Measurements from ENCODE around the gene DTNA.

DTNA gene

GRCh38 chr18:34764451-34764850 lies 54.4 kb downstream of the DTNA start:
- Histone ChIP-seq H3K27ac (ENCODE audit: low read depth, low read length) (no peak overlapping the region), H3K27me3 (ENCODE audit: insufficient read depth, low read length) (no peaks in the 10 kb centered on the region), H2AFZ (ENCODE audit: low read length, unreplicated experiment) (no peak overlapping the region), H3K4me1 (ENCODE audit: control insufficient read depth, insufficient read depth, low read length, unreplicated experiment) (peaks cover 26% of the 10 kb centered on the region), H3K36me3 (ENCODE audit: insufficient read depth, low read length) (no peaks in the 10 kb centered on the region), H3K79me2 (ENCODE audit: control insufficient read depth, insufficient read depth, low read length, unreplicated experiment) (no peaks in the 10 kb centered on the region), H3K4me3 (ENCODE audit: low read depth, low read length) (no peak overlapping the region)

- Histone ChIP-seq H3K27ac (ENCODE audit: low read depth, low read length) (peak overlapping the region; percentile 99), H3K79me2 (ENCODE audit: control insufficient read depth, insufficient read depth, low read length, unreplicated experiment) (no peaks in the 10 kb centered on the region), H2AFZ (ENCODE audit: low read length, unreplicated experiment) (no peak overlapping the region), H3K4me1 (ENCODE audit: control insufficient read depth, insufficient read depth, low read length, unreplicated experiment) (peaks cover 40% of the 10 kb centered on the region), H3K4me3 (ENCODE audit: low read depth, low read length) (peak overlapping the region; percentile 28; the same call in 1 of the 2 replicates), H3K36me3 (ENCODE audit: insufficient read depth, low read length) (no peaks in the 10 kb centered on the region), H3K27me3 (ENCODE audit: insufficient read depth, low read length) (no peaks in the 10 kb centered on the region)
Measured at GRCh38 chr18:34767601-34768027, 57.5 kb downstream of the DTNA start.

GRCh38 chr18:34771958-34772357 lies 61.9 kb downstream of the DTNA start:
- Histone ChIP-seq H3K4me1 (ENCODE audit: control insufficient read depth, insufficient read depth, low read length, unreplicated experiment) (peaks cover 56% of the 10 kb centered on the region), H3K27me3 (ENCODE audit: insufficient read depth, low read length) (no peaks in the 10 kb centered on the region), H2AFZ (ENCODE audit: low read length, unreplicated experiment) (no peak overlapping the region), H3K27ac (ENCODE audit: low read depth, low read length) (peak overlapping the region; percentile 75), H3K36me3 (ENCODE audit: insufficient read depth, low read length) (no peaks in the 10 kb centered on the region), H3K4me3 (ENCODE audit: low read depth, low read length) (no peak overlapping the region), H3K79me2 (ENCODE audit: control insufficient read depth, insufficient read depth, low read length, unreplicated experiment) (no peaks in the 10 kb centered on the region)

GRCh38 chr18:34772887-34773286 lies 62.8 kb downstream of the DTNA start:
- H3K36me3 ChIP-seq (ENCODE audit: insufficient read depth, low read length): no peaks in the 10 kb centered on the region
- peak overlapping the region; percentile 75 for H3K27ac ChIP-seq (ENCODE audit: low read depth, low read length)
- no peak overlapping the region; the same call in 1 of the 2 replicates for H3K4me3 ChIP-seq (ENCODE audit: low read depth, low read length)
- peaks cover 49% of the 10 kb centered on the region for H3K4me1 ChIP-seq (ENCODE audit: control insufficient read depth, insufficient read depth, low read length, unreplicated experiment)
- no peaks in the 10 kb centered on the region for H3K79me2 ChIP-seq (ENCODE audit: control insufficient read depth, insufficient read depth, low read length, unreplicated experiment)
- no peaks in the 10 kb centered on the region for H3K27me3 ChIP-seq (ENCODE audit: insufficient read depth, low read length)
- no peak overlapping the region for H2AFZ ChIP-seq (ENCODE audit: low read length, unreplicated experiment)

- Histone ChIP-seq H3K79me2 (ENCODE audit: control insufficient read depth, insufficient read depth, low read length, unreplicated experiment) (no peaks in the 10 kb centered on the region), H2AFZ (ENCODE audit: low read length, unreplicated experiment) (no peak overlapping the region), H3K27ac (ENCODE audit: low read depth, low read length) (peak overlapping the region; percentile 75), H3K27me3 (ENCODE audit: insufficient read depth, low read length) (no peaks in the 10 kb centered on the region), H3K4me3 (ENCODE audit: low read depth, low read length) (peak overlapping the region; percentile 30; the same call in 1 of the 2 replicates), H3K4me1 (ENCODE audit: control insufficient read depth, insufficient read depth, low read length, unreplicated experiment) (peaks cover 44% of the 10 kb centered on the region), H3K36me3 (ENCODE audit: insufficient read depth, low read length) (no peaks in the 10 kb centered on the region)
Measured at GRCh38 chr18:34773378-34773777, 63.3 kb downstream of the DTNA start.

- Histone ChIP-seq H3K4me3 (ENCODE audit: low read depth, low read length) (peak overlapping the region; percentile 30; the same call in 1 of the 2 replicates), H3K27me3 (ENCODE audit: insufficient read depth, low read length) (no peaks in the 10 kb centered on the region), H3K36me3 (ENCODE audit: insufficient read depth, low read length) (no peaks in the 10 kb centered on the region), H3K27ac (ENCODE audit: low read depth, low read length) (peak overlapping the region; percentile 75), H3K4me1 (ENCODE audit: control insufficient read depth, insufficient read depth, low read length, unreplicated experiment) (peaks cover 36% of the 10 kb centered on the region), H3K79me2 (ENCODE audit: control insufficient read depth, insufficient read depth, low read length, unreplicated experiment) (no peaks in the 10 kb centered on the region), H2AFZ (ENCODE audit: low read length, unreplicated experiment) (no peak overlapping the region)
Measured at GRCh38 chr18:34773961-34774766, 64.1 kb downstream of the DTNA start.

GRCh38 chr18:34775461-34775860 lies 65.4 kb downstream of the DTNA start:
- no peaks in the 10 kb centered on the region for H3K79me2 ChIP-seq (ENCODE audit: control insufficient read depth, insufficient read depth, low read length, unreplicated experiment)
- no peak overlapping the region for H3K4me3 ChIP-seq (ENCODE audit: low read depth, low read length)
- H3K36me3 ChIP-seq (ENCODE audit: insufficient read depth, low read length): no peaks in the 10 kb centered on the region
- H3K27ac ChIP-seq (ENCODE audit: low read depth, low read length): no peak overlapping the region
- H3K27me3 ChIP-seq (ENCODE audit: insufficient read depth, low read length): no peaks in the 10 kb centered on the region
- peaks cover 34% of the 10 kb centered on the region for H3K4me1 ChIP-seq (ENCODE audit: control insufficient read depth, insufficient read depth, low read length, unreplicated experiment)
- no peak overlapping the region for H2AFZ ChIP-seq (ENCODE audit: low read length, unreplicated experiment)

GRCh38 chr18:34779112-34779511 lies 69.0 kb downstream of the DTNA start:
- H3K27me3 ChIP-seq (ENCODE audit: insufficient read depth, low read length): no peaks in the 10 kb centered on the region
- H3K4me1 ChIP-seq (ENCODE audit: control insufficient read depth, insufficient read depth, low read length, unreplicated experiment): peaks cover 22% of the 10 kb centered on the region
- no peaks in the 10 kb centered on the region for H3K79me2 ChIP-seq (ENCODE audit: control insufficient read depth, insufficient read depth, low read length, unreplicated experiment)
- H3K4me3 ChIP-seq (ENCODE audit: low read depth, low read length): no peak overlapping the region
- H2AFZ ChIP-seq (ENCODE audit: low read length, unreplicated experiment): no peak overlapping the region
- H3K27ac ChIP-seq (ENCODE audit: low read depth, low read length): no peak overlapping the region
- H3K36me3 ChIP-seq (ENCODE audit: insufficient read depth, low read length): no peaks in the 10 kb centered on the region

GRCh38 chr18:34780856-34781255 lies 70.8 kb downstream of the DTNA start:
- Histone ChIP-seq H3K4me1 (ENCODE audit: control insufficient read depth, insufficient read depth, low read length, unreplicated experiment) (peaks cover 21% of the 10 kb centered on the region), H3K36me3 (ENCODE audit: insufficient read depth, low read length) (no peaks in the 10 kb centered on the region), H3K79me2 (ENCODE audit: control insufficient read depth, insufficient read depth, low read length, unreplicated experiment) (no peaks in the 10 kb centered on the region), H3K4me3 (ENCODE audit: low read depth, low read length) (no peak overlapping the region), H2AFZ (ENCODE audit: low read length, unreplicated experiment) (no peak overlapping the region), H3K27me3 (ENCODE audit: insufficient read depth, low read length) (no peaks in the 10 kb centered on the region), H3K27ac (ENCODE audit: low read depth, low read length) (no peak overlapping the region)

GRCh38 chr18:34783501-34783900 lies 73.4 kb downstream of the DTNA start:
- peak overlapping the region; percentile 60 for H3K4me3 ChIP-seq (ENCODE audit: low read depth, low read length)
- peak overlapping the region; percentile 64 for H3K27ac ChIP-seq (ENCODE audit: low read depth, low read length)

GRCh38 chr18:34786162-34786741 lies 76.2 kb downstream of the DTNA start:
- no peaks in the 10 kb centered on the region for H3K27me3 ChIP-seq (ENCODE audit: insufficient read depth, low read length)
- H3K4me3 ChIP-seq (ENCODE audit: low read depth, low read length): no peak overlapping the region
- no peaks in the 10 kb centered on the region for H3K79me2 ChIP-seq (ENCODE audit: control insufficient read depth, insufficient read depth, low read length, unreplicated experiment)
- peaks cover 28% of the 10 kb centered on the region for H3K4me1 ChIP-seq (ENCODE audit: control insufficient read depth, insufficient read depth, low read length, unreplicated experiment)
- H2AFZ ChIP-seq (ENCODE audit: low read length, unreplicated experiment): no peak overlapping the region
- no peak overlapping the region for H3K27ac ChIP-seq (ENCODE audit: low read depth, low read length)
- H3K36me3 ChIP-seq (ENCODE audit: insufficient read depth, low read length): no peaks in the 10 kb centered on the region

More at GRCh38 chr18:34783501-34783900, 73.4 kb downstream of the DTNA start:
- Histone ChIP-seq H2AFZ (ENCODE audit: low read length, unreplicated experiment) (peak overlapping the region; percentile 27), H3K4me1 (ENCODE audit: control insufficient read depth, insufficient read depth, low read length, unreplicated experiment) (peaks cover 21% of the 10 kb centered on the region), H3K27me3 (ENCODE audit: insufficient read depth, low read length) (no peaks in the 10 kb centered on the region), H3K36me3 (ENCODE audit: insufficient read depth, low read length) (no peaks in the 10 kb centered on the region), H3K79me2 (ENCODE audit: control insufficient read depth, insufficient read depth, low read length, unreplicated experiment) (no peaks in the 10 kb centered on the region)
